GM12891 (cell line): ENCODE data around the gene C12orf54.
"Not testable (repeated sequence)": the region's sequence is repeated elsewhere in the genome, so short reads cannot be mapped to it uniquely, and the experiment has no call there.

Experiments
- DNase-seq: peaks from one replicate; pipeline ENCODE4 v3.0.0; 2011; ENCODE audit warnings: low spot score; ENCODE audit not compliant: insufficient read length
- FAIRE-seq: peaks from 2 replicates; lab custom pipeline; 2011; peaks lifted over from hg19 to GRCh38; lab: Jason Lieb, UNC
- PAX5 ChIP-seq: IDR thresholded peaks from 2 replicates; pipeline ENCODE4 v1.6.1; 2011; ENCODE audit warnings: low read length, moderate library complexity, mild to moderate bottlenecking; ENCODE audit not compliant: insufficient read depth, severe bottlenecking
- POLR2A ChIP-seq: IDR thresholded peaks from 2 replicates; pipeline ENCODE4 v1.6.1; 2011; ENCODE audit warnings: low read depth, low read length, control low read depth
- POLR2AphosphoS5 ChIP-seq: IDR thresholded peaks from 2 replicates; pipeline ENCODE4 v1.6.1; 2011; ENCODE audit warnings: low read depth, low read length, control low read depth
- POU2F2 ChIP-seq: IDR thresholded peaks from 2 replicates; pipeline ENCODE4 v1.6.1; 2011; ENCODE audit warnings: low read depth, mild to moderate bottlenecking, control low read depth, low read length, moderate library complexity
- SPI1 ChIP-seq: IDR thresholded peaks from 2 replicates; pipeline ENCODE4 v1.6.1; 2011; ENCODE audit warnings: low read depth, low read length, control low read depth
- TAF1 ChIP-seq: IDR thresholded peaks from 2 replicates; pipeline ENCODE4 v1.6.1; 2011; ENCODE audit warnings: low read depth, low read length, control low read depth

Gene C12orf54

GRCh38 chr12:48459259-48459658, 23.0 kb upstream of the C12orf54 start:
- FAIRE-seq (no peak), DNase-seq (no peak)
- TF ChIP-seq POU2F2 (no peak), PAX5 (no peak), POLR2AphosphoS5 (no peak), POLR2A (no peak), SPI1 (no peak), TAF1 (no peak)

GRCh38 chr12:48469027-48469426, 13.3 kb upstream of the C12orf54 start:
- FAIRE-seq, DNase-seq: not testable (repeated sequence)

- no peak for DNase-seq
- TF ChIP-seq PAX5 = no peak
- no peak for TF ChIP-seq POU2F2
- TF ChIP-seq POLR2AphosphoS5 = no peak
- TF ChIP-seq POLR2A = no peak
- TF ChIP-seq TAF1 = no peak
- TF ChIP-seq SPI1 = no peak
- FAIRE-seq = no peak
Measured at GRCh38 chr12:48472259-48472658, 10.0 kb upstream of the C12orf54 start, which contains the start of gene ANP32D. TSS of gene ANP32D (plus strand) at chr12:48472559. CDS start at chr12:48472665, 106 bp downstream.

- TF ChIP-seq SPI1 = no peak
- TF ChIP-seq POLR2AphosphoS5 = no peak
- TF ChIP-seq TAF1 = no peak
- TF ChIP-seq POU2F2 = no peak
- TF ChIP-seq POLR2A = no peak
- TF ChIP-seq PAX5 = no peak
- DNase-seq = no peak
- FAIRE-seq = no peak
Measured at GRCh38 chr12:48473061-48473460, 9.2 kb upstream of the C12orf54 start.

GRCh38 chr12:48474497-48474896, 7.8 kb upstream of the C12orf54 start:
- FAIRE-seq, DNase-seq: not testable (repeated sequence)

GRCh38 chr12:48482930-48483329, 632 bp downstream of the C12orf54 start:
- no peak for DNase-seq
- no peak for TF ChIP-seq TAF1
- TF ChIP-seq POU2F2 = no peak
- no peak for TF ChIP-seq POLR2A
- TF ChIP-seq SPI1 = no peak
- TF ChIP-seq PAX5 = no peak
- TF ChIP-seq POLR2AphosphoS5 = no peak
- FAIRE-seq = no peak

GRCh38 chr12:48486261-48486660, 4.0 kb downstream of the C12orf54 start:
- FAIRE-seq = no peak
- TF ChIP-seq POLR2AphosphoS5 (no peak), POLR2A (no peak), TAF1 (no peak), POU2F2 (no peak), SPI1 (no peak), PAX5 (no peak)
- no peak for DNase-seq

- DNase-seq (no peak), FAIRE-seq (no peak)
- TF ChIP-seq POU2F2 = no peak
Measured at GRCh38 chr12:48486679-48487078, 4.4 kb downstream of the C12orf54 start.

GRCh38 chr12:48489012-48489411, 6.7 kb downstream of the C12orf54 start:
- TF ChIP-seq TAF1 = no peak
- no peak for TF ChIP-seq POLR2A
- no peak for TF ChIP-seq POU2F2
- no peak for TF ChIP-seq PAX5
- peak; percentile 9; the same call in 1 of the 2 replicates for TF ChIP-seq SPI1
- TF ChIP-seq POLR2AphosphoS5 = no peak
- DNase-seq (no peak), FAIRE-seq (no peak)

- DNase-seq, FAIRE-seq: not testable (repeated sequence)
Measured at GRCh38 chr12:48489456-48489855, 7.2 kb downstream of the C12orf54 start.

GRCh38 chr12:48500281-48500680, 18.0 kb downstream of the C12orf54 start:
- FAIRE-seq, DNase-seq: not testable (repeated sequence)

GRCh38 chr12:48506836-48507235, 24.5 kb downstream of the C12orf54 start:
- not testable (repeated sequence) for DNase-seq, FAIRE-seq
